Cerebellar nuclear complex (tissue), 1 donor: ENCODE measurements around the gene SCUBE1.

Source experiments
- DNase-seq, 2 experiments: peaks; one replicate each; lab custom pipeline; 2025; lab: John Stamatoyannopoulos, UW

Gene SCUBE1

GRCh38 chr22:43236411-43237166 is 106.6 kb downstream of the SCUBE1 start:
- DNase-seq: peak in 1 of 2 experiments; percentile 82

GRCh38 chr22:43235445-43236409 is 107.4 kb downstream of the SCUBE1 start:
- no peak for DNase-seq

- no peak for DNase-seq
Measured at GRCh38 chr22:43234264-43234988, 108.7 kb downstream of the SCUBE1 start.

- no peak for DNase-seq
Measured at GRCh38 chr22:43233529-43233928, 109.6 kb downstream of the SCUBE1 start.

GRCh38 chr22:43232445-43232844 is 110.7 kb downstream of the SCUBE1 start:
- no peak for DNase-seq

GRCh38 chr22:43231724-43232034 is 111.5 kb downstream of the SCUBE1 start:
- no peak for DNase-seq

- DNase-seq: peak in 1 of 2 experiments; percentile 15
Measured at GRCh38 chr22:43230971-43231723, 112.0 kb downstream of the SCUBE1 start.

GRCh38 chr22:43230571-43230970 is 112.6 kb downstream of the SCUBE1 start:
- DNase-seq: no peak

- DNase-seq: no peak
Measured at GRCh38 chr22:43228863-43229262, 114.3 kb downstream of the SCUBE1 start.

- no peak for DNase-seq
Measured at GRCh38 chr22:43228330-43228729, 114.8 kb downstream of the SCUBE1 start.

- no peak for DNase-seq
Measured at GRCh38 chr22:43227239-43227630, 115.9 kb downstream of the SCUBE1 start.

GRCh38 chr22:43226377-43227238 is 116.6 kb downstream of the SCUBE1 start:
- no peak for DNase-seq

- DNase-seq: no peak
Measured at GRCh38 chr22:43225609-43226008, 117.6 kb downstream of the SCUBE1 start.

- DNase-seq: no peak
Measured at GRCh38 chr22:43222987-43223386, 120.2 kb downstream of the SCUBE1 start.

- no peak for DNase-seq
Measured at GRCh38 chr22:43222262-43222661, 120.9 kb downstream of the SCUBE1 start.

GRCh38 chr22:43220625-43221380 is 122.4 kb downstream of the SCUBE1 start:
- no peak for DNase-seq

GRCh38 chr22:43218786-43219185 is 124.4 kb downstream of the SCUBE1 start:
- DNase-seq: no peak

GRCh38 chr22:43217285-43218030 is 125.7 kb downstream of the SCUBE1 start:
- no peak for DNase-seq

GRCh38 chr22:43216738-43217137 is 126.4 kb downstream of the SCUBE1 start:
- DNase-seq: no peak
